Myocyte (in vitro differentiated cells): ENCODE measurements around the gene GIGYF2. TPM values are rescaled to one million over a fixed set of nuclear protein-coding genes. Genes with fewer than 3 reads are reported as not detected.
"Not testable (repeated sequence)": the region's sequence is repeated elsewhere in the genome, so short reads cannot be mapped to it uniquely, and the experiment has no call there.

Experiments
- DNase-seq: peaks from one replicate; pipeline ENCODE4 v3.0.0-alpha.2; 2012; ENCODE audit warnings: low read depth
- total RNA-seq: library from RNA; depleted of rRNA; stranded (reverse); fragments of >200 nt; gene quantifications from 2 replicates; pipeline ENCODE4 v1.2.3, GENCODE V29; 2014

GIGYF2 gene
- total RNA-seq, 1 donor from 2014 or later: 67.8 TPM

GRCh38 chr2:232810444-232810843, 113.3 kb downstream of the GIGYF2 start:
- no peak for DNase-seq

- DNase-seq: no peak
These were observed 118.4 kb downstream of the GIGYF2 start for GRCh38 chr2:232815569-232815968.

GRCh38 chr2:232816657-232817056, 119.5 kb downstream of the GIGYF2 start:
- no peak for DNase-seq

GRCh38 chr2:232817756-232818155, 120.6 kb downstream of the GIGYF2 start:
- DNase-seq: peak; percentile 33

- DNase-seq: no peak
These were observed 132.9 kb downstream of the GIGYF2 start for GRCh38 chr2:232829988-232830387.

GRCh38 chr2:232831496-232831895, 134.4 kb downstream of the GIGYF2 start:
- DNase-seq: no peak

- no peak for DNase-seq
These were observed 136.7 kb downstream of the GIGYF2 start for GRCh38 chr2:232833830-232834229.

- peak; percentile 76 for DNase-seq
These were observed 138.6 kb downstream of the GIGYF2 start for GRCh38 chr2:232835687-232836208.

GRCh38 chr2:232836934-232837333, 139.8 kb downstream of the GIGYF2 start:
- DNase-seq: peak; percentile 70

GRCh38 chr2:232838406-232838874, 141.3 kb downstream of the GIGYF2 start:
- DNase-seq: no peak

- no peak for DNase-seq
These were observed 142.4 kb downstream of the GIGYF2 start for GRCh38 chr2:232839411-232840079.

- DNase-seq: no peak
These were observed 145.6 kb downstream of the GIGYF2 start for GRCh38 chr2:232842689-232843088.

GRCh38 chr2:232843834-232844233, 146.7 kb downstream of the GIGYF2 start:
- no peak for DNase-seq

GRCh38 chr2:232846055-232846454, 148.9 kb downstream of the GIGYF2 start:
- DNase-seq: no peak

- DNase-seq: no peak
These were observed 152.9 kb downstream of the GIGYF2 start for GRCh38 chr2:232850039-232850438.

GRCh38 chr2:232852081-232852480, 154.9 kb downstream of the GIGYF2 start:
- not testable (repeated sequence) for DNase-seq

GRCh38 chr2:232852676-232853075, 155.5 kb downstream of the GIGYF2 start:
- DNase-seq: peak; percentile 48

- DNase-seq: peak; percentile 69
These were observed 157.0 kb downstream of the GIGYF2 start for GRCh38 chr2:232854082-232854481.

GRCh38 chr2:232857158-232857563, 160.0 kb downstream of the GIGYF2 start:
- DNase-seq: peak; percentile 66

GRCh38 chr2:232859385-232859916, 162.3 kb downstream of the GIGYF2 start:
- peak; percentile 72 for DNase-seq

GRCh38 chr2:232860593-232861241, 163.6 kb downstream of the GIGYF2 start:
- DNase-seq: no peak

- no peak for DNase-seq
These were observed 164.2 kb downstream of the GIGYF2 start for GRCh38 chr2:232861353-232861752.
